Activated effector memory CD4-positive, alpha-beta T cell treated with anti-CD3 and anti-CD28 coated beads, Interleukin-2, amount 50 U/mL, for 16 hours (primary cell): ENCODE results near the gene CD276.
"Not testable (repeated sequence)": the region's sequence is repeated elsewhere in the genome, so short reads cannot be mapped to it uniquely, and the experiment has no call there.

Experiments
- DNase-seq: peaks from one replicate; pipeline ENCODE4 v3.0.0-alpha.2; 2020

CD276 gene

GRCh38 chr15:73712107-73712506 is 27.9 kb downstream of the CD276 start:
- no peak for DNase-seq

- DNase-seq: no peak
These were observed 30.6 kb downstream of the CD276 start for GRCh38 chr15:73714695-73715301.

- no peak for DNase-seq
These were observed 31.2 kb downstream of the CD276 start for GRCh38 chr15:73715417-73715816.

GRCh38 chr15:73716417-73716816 is 32.2 kb downstream of the CD276 start:
- DNase-seq: no peak

- DNase-seq: no peak
These were observed 33.0 kb downstream of the CD276 start for GRCh38 chr15:73717206-73717605.

GRCh38 chr15:73717802-73718201 is 33.6 kb downstream of the CD276 start:
- DNase-seq: no peak

GRCh38 chr15:73718694-73719093 is 34.5 kb downstream of the CD276 start:
- no peak for DNase-seq

- DNase-seq: no peak
These were observed 38.2 kb downstream of the CD276 start for GRCh38 chr15:73722425-73722824.

GRCh38 chr15:73723191-73723590 is 39.0 kb downstream of the CD276 start:
- DNase-seq: no peak

- DNase-seq: no peak
These were observed 40.0 kb downstream of the CD276 start for GRCh38 chr15:73724212-73724611.

GRCh38 chr15:73727330-73727976 is 43.3 kb downstream of the CD276 start:
- no peak for DNase-seq

GRCh38 chr15:73732051-73732450 is 47.9 kb downstream of the CD276 start:
- DNase-seq: not testable (repeated sequence)

- no peak for DNase-seq
These were observed 48.7 kb downstream of the CD276 start for GRCh38 chr15:73732930-73733329.

GRCh38 chr15:73737535-73737934 is 53.4 kb downstream of the CD276 start:
- no peak for DNase-seq

GRCh38 chr15:73740152-73741048 is 56.2 kb downstream of the CD276 start:
- no peak for DNase-seq

GRCh38 chr15:73741321-73741836 is 57.2 kb downstream of the CD276 start:
- no peak for DNase-seq

GRCh38 chr15:73744293-73744692 is 60.1 kb downstream of the CD276 start:
- DNase-seq: no peak

- no peak for DNase-seq
These were observed 60.9 kb downstream of the CD276 start for GRCh38 chr15:73745073-73745472.

- DNase-seq: no peak
These were observed 62.1 kb downstream of the CD276 start for GRCh38 chr15:73746261-73746660.

- DNase-seq: no peak
These were observed 62.7 kb downstream of the CD276 start for GRCh38 chr15:73746883-73747282.

- no peak for DNase-seq
These were observed 63.8 kb downstream of the CD276 start for GRCh38 chr15:73747847-73748590.

- no peak for DNase-seq
These were observed 64.5 kb downstream of the CD276 start for GRCh38 chr15:73748730-73749129.

GRCh38 chr15:73749533-73749932 is 65.3 kb downstream of the CD276 start:
- no peak for DNase-seq
